GM18511 (cell line): ENCODE measurements around the gene IL5RA.

Experiments
- ATAC-seq: cut with Tn5 transposase; IDR thresholded peaks from one replicate; pipeline ENCODE4 v1.9.1; 2021; ENCODE audit warnings: mild to moderate bottlenecking, moderate library complexity; ENCODE audit not compliant: unreplicated experiment

The IL5RA gene

DNA sequence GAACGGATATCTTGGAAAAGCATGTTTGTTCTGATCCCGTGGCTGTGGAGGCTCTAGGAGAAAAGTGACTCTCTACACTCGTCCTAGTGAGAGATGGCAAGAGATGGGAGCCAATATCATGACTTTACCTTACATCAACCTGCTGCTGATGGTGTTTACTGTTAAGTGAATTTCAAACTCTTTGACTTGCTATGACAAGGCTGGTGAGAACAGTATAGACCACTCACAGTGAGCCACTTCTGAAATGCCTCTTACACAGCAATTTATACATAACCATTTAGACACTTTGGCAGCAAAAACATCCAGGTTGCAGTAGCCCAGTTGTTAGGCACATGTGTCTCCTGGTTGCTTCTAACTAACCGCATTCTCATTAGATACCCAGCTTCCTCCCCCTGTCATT, 43.3 kb downstream of the IL5RA start:
- ATAC-seq, result no peak

DNA sequence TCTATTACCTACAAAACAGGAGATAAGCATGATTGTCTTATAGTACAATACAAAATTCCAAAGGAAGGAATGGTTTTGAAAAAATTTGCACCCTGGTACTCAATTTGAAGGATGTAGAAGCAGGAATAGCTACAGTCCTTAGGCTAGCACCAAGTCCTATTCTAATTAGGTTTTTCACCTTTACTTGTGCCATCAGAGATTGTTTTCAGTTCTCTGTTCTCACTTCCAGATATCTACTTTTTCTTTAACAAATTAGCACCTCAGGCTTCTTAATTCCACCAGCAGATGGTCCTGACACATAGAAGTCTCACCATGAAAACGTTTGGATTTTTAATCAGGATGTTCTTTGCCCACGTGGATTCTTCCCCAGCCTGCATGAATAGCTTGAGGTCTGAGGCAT, 43.8 kb downstream of the IL5RA start:
- ATAC-seq, result peak; percentile 75

DNA sequence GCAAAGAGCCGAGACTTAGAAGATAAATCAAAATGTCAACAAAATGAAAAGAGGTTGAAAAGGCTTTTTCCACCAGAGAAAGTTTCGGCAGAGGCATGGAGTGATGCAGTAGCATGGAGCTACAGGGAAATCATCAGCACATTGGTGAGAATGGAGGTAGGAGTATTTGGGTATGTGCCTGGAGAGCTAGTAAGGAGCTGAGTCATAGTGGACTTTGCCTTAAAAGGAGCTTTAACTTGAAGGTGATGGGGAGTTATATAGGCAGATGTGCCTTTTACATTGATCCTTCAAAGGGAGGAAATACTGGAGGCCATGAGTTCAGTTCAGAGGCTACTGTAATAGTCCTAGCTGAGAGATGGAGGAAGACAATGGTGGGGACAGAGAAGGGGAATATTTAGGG, 44.3 kb downstream of the IL5RA start:
- peak; percentile 40 for ATAC-seq

DNA sequence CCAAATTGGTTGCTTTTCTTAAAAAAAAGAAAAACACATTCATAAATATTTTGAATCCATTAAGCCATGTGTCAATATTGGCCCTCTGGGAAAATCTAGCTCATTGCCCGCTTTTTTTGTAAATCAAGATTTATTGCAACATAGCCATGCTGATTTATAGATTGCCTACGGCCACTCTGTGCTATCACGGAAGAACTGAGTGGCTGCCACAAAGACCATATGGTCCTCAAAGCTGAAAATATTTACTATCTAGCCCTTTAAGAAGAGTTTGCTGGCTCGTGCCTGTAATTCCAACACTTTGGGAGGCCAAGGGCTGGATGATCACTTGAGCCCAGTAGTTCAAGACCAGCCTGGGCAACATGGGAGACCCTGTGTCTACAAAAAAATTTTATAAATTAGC, 45.9 kb downstream of the IL5RA start:
- no peak for ATAC-seq

DNA sequence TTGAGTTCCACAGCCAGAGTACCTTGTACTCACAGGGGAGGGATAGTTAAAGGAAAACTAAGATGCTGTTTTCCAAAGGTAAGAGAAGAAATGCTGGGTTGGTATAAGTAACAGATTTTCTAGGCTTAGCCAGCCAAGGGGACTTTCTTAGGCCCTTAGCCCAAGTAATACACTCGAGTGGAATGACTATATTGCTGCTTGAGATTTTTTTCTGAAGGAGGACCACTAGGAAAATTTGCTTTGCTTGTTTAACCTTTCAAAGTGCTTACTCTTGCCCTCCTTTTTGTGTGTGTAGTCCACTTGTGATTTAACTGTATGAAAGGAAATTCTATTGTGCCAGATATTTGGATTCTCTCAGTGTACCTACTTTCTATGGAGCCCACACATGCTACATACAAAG, 50.5 kb downstream of the IL5RA start:
- ATAC-seq, result no peak

DNA sequence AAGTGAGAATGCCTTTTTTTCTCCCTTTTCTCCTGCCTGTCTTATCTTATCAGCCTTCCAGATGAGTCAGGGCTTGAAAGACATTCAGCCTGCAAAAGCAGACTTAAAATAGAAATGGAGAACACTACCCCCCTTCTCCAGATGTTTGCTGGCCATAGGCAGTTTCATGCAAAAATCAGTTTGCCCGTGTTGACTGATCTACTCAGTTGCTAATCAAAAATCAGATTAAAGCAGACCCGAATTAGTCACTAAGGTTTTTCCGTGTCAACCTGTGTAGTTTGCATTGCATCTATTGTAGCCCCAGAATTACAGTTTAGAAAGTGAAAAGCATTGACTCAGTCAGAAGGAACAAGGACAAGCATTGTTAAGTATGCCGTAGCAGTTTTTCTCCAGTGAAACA, 56.2 kb downstream of the IL5RA start:
- no peak for ATAC-seq

DNA sequence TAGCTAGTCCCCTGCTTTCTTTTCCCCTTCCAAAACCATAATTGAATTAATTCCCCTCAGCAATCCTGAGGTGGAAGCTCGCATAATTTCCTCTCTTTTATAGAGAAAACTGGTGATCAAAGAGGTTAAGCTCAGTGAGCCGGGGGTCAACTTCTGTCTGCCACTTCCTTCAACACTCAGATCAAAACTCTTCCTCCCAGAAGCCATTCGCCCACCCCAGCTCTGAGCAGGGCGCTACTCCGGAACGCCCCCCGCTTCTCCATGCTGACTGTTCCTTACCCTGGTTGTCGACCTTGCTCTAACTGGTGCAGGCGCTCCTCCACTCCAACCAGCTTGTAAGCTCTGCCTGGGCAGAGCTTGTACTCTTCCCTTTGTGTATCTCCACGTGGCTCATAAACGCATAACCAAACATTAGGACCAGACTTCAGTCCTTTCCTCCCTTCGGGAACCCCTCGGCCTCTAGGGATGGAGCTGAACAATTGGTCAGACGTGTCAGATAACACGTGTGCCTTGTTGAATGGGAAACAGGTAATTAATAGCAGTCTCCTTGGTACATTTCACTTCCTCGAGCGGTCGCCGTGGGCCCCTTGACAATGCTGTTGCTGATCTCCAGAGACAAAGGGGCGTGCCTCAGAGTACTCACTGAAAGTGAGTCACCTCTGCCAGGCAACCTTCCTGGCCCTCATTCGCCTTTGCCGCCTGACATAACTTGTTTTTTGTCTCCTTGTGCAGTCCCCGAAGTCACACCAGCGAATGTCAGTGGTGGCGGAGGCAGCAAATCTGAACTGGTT, 71.8 kb downstream of the IL5RA start:
- ATAC-seq, result no peak

DNA sequence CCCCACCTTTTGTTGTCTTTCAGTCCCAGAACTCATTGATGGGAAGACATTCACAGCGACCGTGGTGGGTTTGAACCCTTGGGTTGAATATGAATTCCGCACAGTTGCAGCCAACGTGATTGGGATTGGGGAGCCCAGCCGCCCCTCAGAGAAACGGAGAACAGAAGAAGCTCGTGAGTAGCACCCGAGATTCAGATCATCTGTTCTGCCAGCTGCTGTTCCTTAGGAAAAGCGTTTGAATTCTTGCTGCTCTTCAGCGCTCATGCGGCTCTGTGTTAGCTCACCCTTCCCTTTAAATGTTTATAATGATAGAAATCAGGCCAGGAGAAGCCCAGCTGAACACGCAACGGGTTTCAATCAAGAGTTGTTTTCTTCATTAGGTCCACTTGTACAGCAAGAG, 73.0 kb downstream of the IL5RA start:
- ATAC-seq, result no peak

DNA sequence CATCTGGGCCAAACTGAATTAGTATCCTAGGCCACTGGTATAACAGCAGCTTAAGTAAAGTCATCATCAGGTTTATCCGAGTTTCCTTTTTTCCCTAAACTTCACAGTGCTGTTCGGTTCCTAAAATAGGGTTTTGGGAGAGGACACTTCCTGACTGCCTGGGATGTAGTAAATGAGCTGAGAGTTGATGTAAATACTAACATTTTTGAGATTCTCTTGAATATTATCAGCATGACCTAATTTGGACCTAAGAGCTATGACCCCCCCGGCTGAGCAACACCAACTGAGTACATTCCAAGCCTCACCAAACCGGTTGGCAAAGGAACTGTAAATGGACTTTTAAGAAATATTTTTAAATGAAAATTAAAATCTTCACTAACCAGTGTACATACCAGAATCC, 78.8 kb downstream of the IL5RA start:
- ATAC-seq, result no peak

DNA sequence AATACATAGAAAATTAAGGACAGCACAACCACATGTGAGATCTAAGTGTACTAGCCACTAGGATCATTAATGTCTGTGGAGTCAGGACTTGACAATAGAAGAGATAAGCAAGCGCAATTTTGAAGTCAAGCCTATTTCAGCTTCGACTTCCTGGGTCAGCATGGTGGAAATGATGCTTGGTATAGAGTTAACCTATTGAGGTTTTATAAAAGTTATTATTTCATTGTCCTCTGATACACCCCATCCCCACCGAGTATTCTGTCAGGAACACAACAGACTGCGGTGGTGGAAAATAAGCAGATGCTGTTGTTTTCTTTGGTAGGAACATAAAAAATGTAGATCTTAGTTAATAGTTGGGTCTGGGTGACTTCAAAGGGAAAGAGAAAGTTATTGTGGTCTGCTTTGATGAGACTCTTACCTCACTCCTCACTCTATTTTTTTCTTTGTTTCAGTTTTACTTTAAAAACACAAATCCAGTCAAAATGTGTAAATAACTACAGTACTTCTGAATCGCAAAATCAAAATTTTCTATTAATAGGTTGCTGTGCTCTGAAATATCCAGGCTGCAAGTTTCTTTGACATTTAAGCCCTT, 82.1 kb downstream of the IL5RA start:
- peak; percentile 93 for ATAC-seq

DNA sequence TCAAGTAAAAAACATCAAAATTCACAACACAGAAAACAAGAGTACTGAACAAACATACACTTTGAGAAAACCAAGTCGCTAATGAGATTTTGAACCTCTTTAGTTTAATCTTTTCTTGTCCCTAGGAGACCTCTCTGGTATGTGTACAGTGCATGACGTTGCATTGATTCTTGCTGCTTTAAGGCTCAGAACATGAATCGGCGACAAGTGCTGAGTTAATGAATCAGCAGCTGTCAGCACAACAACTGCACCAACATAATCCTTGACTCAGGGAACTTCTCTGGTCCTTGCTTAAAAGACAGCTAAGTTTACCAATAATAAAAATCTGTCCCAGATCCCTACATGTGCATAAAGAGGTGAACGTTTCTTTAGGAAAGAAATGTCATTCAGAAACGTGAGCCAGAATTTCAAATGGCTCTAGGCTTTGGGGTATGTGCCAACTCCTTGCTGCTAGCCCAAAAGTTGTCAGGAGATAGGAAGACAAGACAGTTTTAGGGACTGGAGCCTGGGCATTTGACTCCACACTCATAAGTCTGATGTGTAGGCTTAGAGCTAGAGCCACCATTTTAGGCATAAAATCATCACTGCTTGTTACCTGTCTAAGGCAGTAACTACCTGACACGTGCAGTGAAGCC, 86.9 kb downstream of the IL5RA start:
- no peak for ATAC-seq

DNA sequence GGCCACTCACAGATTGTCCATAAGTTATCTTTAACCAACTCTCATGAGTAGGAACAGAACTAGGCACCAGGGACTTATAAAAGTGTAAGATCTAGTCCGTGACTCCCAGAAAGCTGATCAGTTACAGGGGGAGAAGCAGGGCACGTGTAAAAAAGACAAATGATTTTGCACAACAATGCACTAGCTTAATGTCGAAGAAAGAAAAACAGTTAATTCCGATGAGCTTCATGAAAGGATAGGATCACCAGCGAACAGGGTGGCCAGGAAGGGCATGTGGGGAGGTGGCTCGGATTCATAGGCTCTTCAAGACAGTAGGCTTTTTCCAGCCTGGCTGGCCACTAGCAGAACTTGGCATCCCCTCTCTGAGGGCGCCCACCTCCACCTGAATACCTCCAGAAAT, 90.0 kb downstream of the IL5RA start:
- ATAC-seq, result no peak
